Ammon's horn (tissue), 1 donor: ENCODE results near the gene MC4R.

Source experiments
- DNase-seq: peaks from one replicate; pipeline ENCODE4 v3.0.0-alpha.2; 2016; ENCODE audit warnings: low spot score

Gene MC4R

DNA sequence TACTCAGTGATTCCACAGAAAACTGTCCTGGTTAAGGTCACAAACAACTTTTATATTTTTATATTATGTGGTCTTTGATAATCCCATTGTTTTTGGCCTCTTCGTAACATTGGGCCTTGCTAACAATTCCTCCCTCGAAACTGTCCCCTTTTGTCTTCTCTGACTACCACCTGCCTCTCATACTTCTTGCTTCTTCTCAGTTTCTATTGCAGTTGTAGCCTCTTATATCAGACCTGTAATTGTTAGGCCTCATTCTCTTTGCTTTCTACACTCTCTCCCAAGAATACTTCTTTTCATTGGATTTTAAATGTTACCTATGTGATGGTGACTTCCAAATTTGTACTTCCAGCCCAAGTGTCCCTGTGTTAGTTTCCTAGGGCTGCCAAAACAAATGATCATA, 44.7 kb downstream of the MC4R start:
- DNase-seq = no peak

DNA sequence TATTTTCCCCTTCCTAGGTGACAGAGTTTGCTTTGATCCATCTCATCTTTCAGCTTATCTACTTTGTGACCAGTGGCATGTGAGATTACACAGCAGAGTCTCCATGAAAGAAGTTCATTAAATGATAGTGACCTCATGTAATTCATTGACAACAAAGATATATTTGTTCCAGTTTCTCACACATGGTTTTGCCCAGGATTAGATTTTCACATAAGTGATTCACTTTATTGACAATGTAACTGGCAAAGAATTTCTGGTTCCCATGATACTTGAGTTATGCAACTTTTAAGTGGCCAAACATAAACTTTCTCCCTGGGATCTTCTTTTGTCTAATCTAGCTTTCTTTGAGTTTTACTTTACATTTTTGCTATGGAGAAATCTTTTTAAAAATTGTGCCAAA, 50.0 kb downstream of the MC4R start:
- no peak for DNase-seq
